ENCODE data around the gene PRDX3.

Gene PRDX3

DNA sequence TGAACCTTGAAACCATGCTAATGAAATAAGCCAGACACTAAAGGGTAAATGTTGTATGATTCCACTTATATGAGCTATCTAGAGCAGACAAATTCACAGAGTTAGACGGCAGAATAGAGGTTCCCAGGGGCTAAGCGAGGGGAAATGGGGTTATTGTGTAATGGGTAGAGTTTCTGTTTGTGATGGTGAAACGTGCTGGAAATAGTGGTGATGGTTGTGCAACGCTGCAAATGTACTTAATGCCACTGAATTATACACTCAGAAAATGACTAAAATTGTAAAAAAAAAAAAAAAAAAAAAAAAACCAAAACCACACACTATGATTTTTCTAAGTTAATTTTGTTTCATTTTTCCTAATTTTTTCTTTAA is 43.1 kb downstream of the PRDX3 start:
- DNase-seq = no peak
- Histone ChIP-seq H3K4me3 (ENCODE audit: low read depth, low read length) (no peak overlapping the region), H3K27ac (peak overlapping the region; percentile 10), H3K27me3 (replicated peaks) (no peaks in the 10 kb centered on the region), H3K36me3 (replicated peaks) (peaks cover 25% of the 10 kb centered on the region)
- TF ChIP-seq, protein P1, sequence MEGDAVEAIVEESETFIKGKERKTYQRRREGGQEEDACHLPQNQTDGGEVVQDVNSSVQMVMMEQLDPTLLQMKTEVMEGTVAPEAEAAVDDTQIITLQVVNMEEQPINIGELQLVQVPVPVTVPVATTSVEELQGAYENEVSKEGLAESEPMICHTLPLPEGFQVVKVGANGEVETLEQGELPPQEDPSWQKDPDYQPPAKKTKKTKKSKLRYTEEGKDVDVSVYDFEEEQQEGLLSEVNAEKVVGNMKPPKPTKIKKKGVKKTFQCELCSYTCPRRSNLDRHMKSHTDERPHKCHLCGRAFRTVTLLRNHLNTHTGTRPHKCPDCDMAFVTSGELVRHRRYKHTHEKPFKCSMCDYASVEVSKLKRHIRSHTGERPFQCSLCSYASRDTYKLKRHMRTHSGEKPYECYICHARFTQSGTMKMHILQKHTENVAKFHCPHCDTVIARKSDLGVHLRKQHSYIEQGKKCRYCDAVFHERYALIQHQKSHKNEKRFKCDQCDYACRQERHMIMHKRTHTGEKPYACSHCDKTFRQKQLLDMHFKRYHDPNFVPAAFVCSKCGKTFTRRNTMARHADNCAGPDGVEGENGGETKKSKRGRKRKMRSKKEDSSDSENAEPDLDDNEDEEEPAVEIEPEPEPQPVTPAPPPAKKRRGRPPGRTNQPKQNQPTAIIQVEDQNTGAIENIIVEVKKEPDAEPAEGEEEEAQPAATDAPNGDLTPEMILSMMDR (IDR thresholded peaks at IDR 0.05; ENCODE audit: low read depth, low read length, missing control alignments) = no peak
- in situ Hi-C loops (cut with HindIII; ENCODE audit: low pct_ligation_motif_present, low sequenced_read_pairs) = no loop called here

DNA sequence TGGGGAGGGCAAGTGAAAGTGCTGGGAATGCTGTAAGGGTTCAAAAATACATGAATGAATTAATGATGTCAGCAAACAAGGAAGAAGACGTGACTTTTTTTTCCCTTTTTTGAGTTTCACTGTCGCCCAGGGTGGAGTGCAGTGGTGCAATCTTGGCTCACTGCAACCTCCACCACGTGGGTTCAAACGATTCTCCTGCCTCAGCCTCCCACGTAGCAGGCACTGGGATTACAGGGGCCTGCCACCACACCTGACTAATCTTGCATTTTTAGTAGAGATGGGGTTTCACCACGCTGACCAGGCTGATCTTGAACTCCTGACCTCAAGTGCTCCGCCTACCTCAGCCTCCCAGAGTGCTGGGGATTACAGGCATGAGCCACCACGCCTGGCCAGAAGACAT is 44.7 kb downstream of the PRDX3 start:
- Histone ChIP-seq H3K4me3 (ENCODE audit: low read depth, low read length) (no peak overlapping the region), H3K36me3 (replicated peaks) (peaks cover 37% of the 10 kb centered on the region), H3K27ac (no peak overlapping the region), H3K27me3 (replicated peaks) (no peaks in the 10 kb centered on the region)
- in situ Hi-C loops (cut with HindIII; ENCODE audit: low pct_ligation_motif_present, low sequenced_read_pairs) = no loop called here
- TF ChIP-seq, protein P1 (IDR thresholded peaks at IDR 0.05; ENCODE audit: low read depth, low read length, missing control alignments) = no peak
- no peak for DNase-seq

DNA sequence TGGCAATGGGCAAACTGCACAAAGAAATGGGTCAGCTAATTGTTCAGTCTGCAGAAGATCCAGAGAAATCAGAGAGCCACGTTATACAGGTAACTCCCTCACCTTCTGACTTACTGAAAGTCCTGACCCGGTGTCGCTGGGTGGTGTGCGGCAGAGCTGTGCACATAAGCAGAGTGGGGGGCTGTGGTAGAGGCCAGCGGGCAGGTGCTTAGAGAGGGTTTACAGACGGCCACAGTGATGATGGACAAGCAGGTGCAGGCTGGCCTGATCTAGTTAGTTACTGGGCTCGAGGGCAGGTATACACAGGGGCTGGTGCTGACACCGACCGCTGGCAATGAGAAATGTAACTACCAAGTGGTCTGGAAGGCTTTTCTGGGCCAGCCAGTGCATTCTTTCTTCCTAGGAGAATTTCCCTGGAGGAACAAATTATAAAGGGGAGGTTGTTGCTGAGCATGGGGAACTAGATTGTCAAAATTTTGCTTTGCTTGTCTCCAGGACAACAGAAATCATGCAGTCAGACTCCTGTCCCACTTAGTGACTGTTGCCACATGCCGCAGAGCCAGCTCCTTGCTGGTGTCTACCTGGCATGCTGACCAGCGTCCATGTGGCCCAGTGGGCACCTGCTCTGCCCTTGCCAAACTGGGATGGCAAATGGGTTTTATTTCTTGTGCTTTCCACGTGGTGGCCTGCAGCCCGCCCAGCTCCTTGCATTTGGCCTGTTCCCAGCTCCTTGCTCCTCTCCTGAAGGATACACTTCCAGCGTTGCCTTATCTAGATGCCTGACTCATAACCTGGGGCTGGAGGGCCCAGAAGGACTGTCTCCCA is 45.9 kb downstream of the PRDX3 start:
- H3K27ac ChIP-seq = no peak overlapping the region
- in situ Hi-C loops (cut with HindIII; ENCODE audit: low pct_ligation_motif_present, low sequenced_read_pairs) = no loop called here
- H3K27me3 ChIP-seq (replicated peaks) = no peaks in the 10 kb centered on the region
- no peak overlapping the region for H3K4me3 ChIP-seq (ENCODE audit: low read depth, low read length)
- peaks cover 47% of the 10 kb centered on the region for H3K36me3 ChIP-seq (replicated peaks)
- DNase-seq = no peak
- TF ChIP-seq, protein P1 (IDR thresholded peaks at IDR 0.05; ENCODE audit: low read depth, low read length, missing control alignments) = no peak

- Histone ChIP-seq H3K4me3 (ENCODE audit: low read depth, low read length) (no peak overlapping the region), H3K36me3 (replicated peaks) (peaks cover 47% of the 10 kb centered on the region), H3K27ac (no peak overlapping the region), H3K27me3 (replicated peaks) (no peaks in the 10 kb centered on the region)
- TF ChIP-seq, protein P1 (IDR thresholded peaks at IDR 0.05; ENCODE audit: low read depth, low read length, missing control alignments) = no peak
- no peak for DNase-seq
- in situ Hi-C loops (cut with HindIII; ENCODE audit: low pct_ligation_motif_present, low sequenced_read_pairs) = no loop called here
Observed at GRCh38 chr10:119131512-119132240, 46.9 kb downstream of the PRDX3 start.

GRCh38 chr10:119129721-119130120 is 48.9 kb downstream of the PRDX3 start:
- Histone ChIP-seq H3K27me3 (replicated peaks) (no peaks in the 10 kb centered on the region), H3K36me3 (replicated peaks) (peaks cover 59% of the 10 kb centered on the region), H3K4me3 (ENCODE audit: low read depth, low read length) (no peak overlapping the region), H3K27ac (no peak overlapping the region)
- in situ Hi-C loops (cut with HindIII; ENCODE audit: low pct_ligation_motif_present, low sequenced_read_pairs) = no loop called here
- TF ChIP-seq, protein P1 (IDR thresholded peaks at IDR 0.05; ENCODE audit: low read depth, low read length, missing control alignments) = no peak
- DNase-seq = no peak

Data from brain microvascular endothelial cell (primary cell).